HepG2 (cell line): Measurements from ENCODE around the gene LAMTOR2. TPM values are rescaled to one million over a fixed set of nuclear protein-coding genes. Genes with fewer than 3 reads are reported as not detected.

Experiments used
- AKAP8 ChIP-seq: sonication (generic); formaldehyde crosslinking; IDR thresholded peaks from 2 replicates; pipeline ENCODE4 v1.5.1; 2020; ENCODE audit warnings: mild to moderate bottlenecking, missing genetic modification reagents
- MTA3 ChIP-seq: sonication (generic); formaldehyde crosslinking; IDR thresholded peaks from 2 replicates; pipeline ENCODE4 v1.4.0; 2020; ENCODE audit warnings: missing genetic modification reagents
- NFRKB ChIP-seq: fragments of 450-650 bp; IDR thresholded peaks from 2 replicates; pipeline ENCODE4 v1.6.1; 2017
- PHF21A ChIP-seq: sonication (generic); formaldehyde crosslinking; IDR thresholded peaks from 2 replicates; pipeline ENCODE4 v1.5.0; 2020; ENCODE audit warnings: mild to moderate bottlenecking, missing genetic modification reagents
- RARG ChIP-seq: sonication (generic); formaldehyde crosslinking; IDR thresholded peaks from 2 replicates; pipeline ENCODE4 v1.4.0; 2020; ENCODE audit warnings: low read depth, mild to moderate bottlenecking, missing genetic modification reagents
- THYN1 ChIP-seq: sonication (generic); formaldehyde crosslinking; IDR thresholded peaks from 2 replicates; pipeline ENCODE4 v1.8.1; 2023; ENCODE audit warnings: low read depth, mild to moderate bottlenecking, moderate library complexity, missing genetic modification reagents, borderline replicate concordance
- TRIM24 ChIP-seq: sonication (generic); formaldehyde crosslinking; IDR thresholded peaks from 2 replicates; pipeline ENCODE4 v1.8.0; 2022; ENCODE audit warnings: mild to moderate bottlenecking, missing genetic modification reagents
- ZNF292 ChIP-seq: sonication (generic); formaldehyde crosslinking; IDR thresholded peaks from 2 replicates; pipeline ENCODE4 v1.8.1; 2022; ENCODE audit warnings: mild to moderate bottlenecking, low read depth, missing genetic modification reagents, borderline replicate concordance
- ZNF557 ChIP-seq: sonication (generic); formaldehyde crosslinking; IDR thresholded peaks from 2 replicates; pipeline ENCODE4 v1.4.0; 2020; ENCODE audit warnings: missing genetic modification reagents
- ZNF570 ChIP-seq: sonication (generic); formaldehyde crosslinking; IDR thresholded peaks from 2 replicates; pipeline ENCODE4 v1.4.0; 2020; ENCODE audit warnings: mild to moderate bottlenecking, missing genetic modification reagents, borderline replicate concordance
- ZNF891 ChIP-seq: sonication (generic); formaldehyde crosslinking; IDR thresholded peaks from 2 replicates; pipeline ENCODE4 v1.5.0; 2020; ENCODE audit warnings: mild to moderate bottlenecking, missing genetic modification reagents
- polyA plus RNA-seq, 8 experiments: library from polyadenylated mRNA; depleted of rRNA in 3 of 8; stranded (reverse) in 7 of 8; unstranded in 1 of 8; fragments of >200 nt; fragmentation: Illumina TruSeq in 4 of 8; extraction: Trizol in 4 of 8; gene quantifications; 2 replicates each; pipeline versions ENCODE4 v1.2.1 to v1.2.3, GENCODE V29; 2011 to 2016; ENCODE audit warnings: low read depth in 4 of 8, missing spikeins in 1 of 8, mixed read lengths in 1 of 8; ENCODE audit not compliant: insufficient read depth in 1 of 8
- total RNA-seq, 5 experiments: library from RNA; depleted of rRNA; stranded (reverse); fragments of >200 nt; fragmentation: Illumina TruSeq; extraction: Trizol; gene quantifications; 2 replicates each; pipeline ENCODE4 v1.2.3, GENCODE V29; 2016; ENCODE audit warnings: low read depth in 1 of 5
- TF ChIP-seq, protein P1 (sequence below): sonication (generic); formaldehyde crosslinking; IDR thresholded peaks from 2 replicates; pipeline ENCODE4 v1.4.0; 2020; ENCODE audit warnings: missing genetic modification reagents; ENCODE audit errors: not compliant biosample characterization
- TF ChIP-seq, protein P2 (sequence below): sonication (generic); formaldehyde crosslinking; IDR thresholded peaks from 2 replicates; pipeline ENCODE4 v1.9.0; 2022; ENCODE audit warnings: low read depth, missing genetic modification reagents
- TF ChIP-seq, protein P3 (sequence below): sonication (generic); formaldehyde crosslinking; IDR thresholded peaks from 2 replicates; pipeline ENCODE4 v1.8.1; 2023; ENCODE audit warnings: mild to moderate bottlenecking, missing genetic modification reagents, borderline replicate concordance
- TF ChIP-seq, protein P4 (sequence below): IDR thresholded peaks from 2 replicates; pipeline ENCODE4 v1.6.1; 2016; ENCODE audit warnings: low read depth
- TF ChIP-seq, protein P5 (sequence below): sonication (generic); formaldehyde crosslinking; IDR thresholded peaks from 2 replicates; pipeline ENCODE4 v1.4.0; 2020; ENCODE audit warnings: missing genetic modification reagents
- TF ChIP-seq, protein P6 (sequence below): IDR thresholded peaks from 2 replicates; pipeline ENCODE4 v1.4.0; 2020; ENCODE audit warnings: mild to moderate bottlenecking, missing genetic modification reagents

The LAMTOR2 gene
- total and polyA plus RNA-seq, 2 of the 13 experiments (the other 11 are each of a cell fraction or from before 2014, with no cell fraction given), result 36.5 to 66.4 TPM

DNA sequence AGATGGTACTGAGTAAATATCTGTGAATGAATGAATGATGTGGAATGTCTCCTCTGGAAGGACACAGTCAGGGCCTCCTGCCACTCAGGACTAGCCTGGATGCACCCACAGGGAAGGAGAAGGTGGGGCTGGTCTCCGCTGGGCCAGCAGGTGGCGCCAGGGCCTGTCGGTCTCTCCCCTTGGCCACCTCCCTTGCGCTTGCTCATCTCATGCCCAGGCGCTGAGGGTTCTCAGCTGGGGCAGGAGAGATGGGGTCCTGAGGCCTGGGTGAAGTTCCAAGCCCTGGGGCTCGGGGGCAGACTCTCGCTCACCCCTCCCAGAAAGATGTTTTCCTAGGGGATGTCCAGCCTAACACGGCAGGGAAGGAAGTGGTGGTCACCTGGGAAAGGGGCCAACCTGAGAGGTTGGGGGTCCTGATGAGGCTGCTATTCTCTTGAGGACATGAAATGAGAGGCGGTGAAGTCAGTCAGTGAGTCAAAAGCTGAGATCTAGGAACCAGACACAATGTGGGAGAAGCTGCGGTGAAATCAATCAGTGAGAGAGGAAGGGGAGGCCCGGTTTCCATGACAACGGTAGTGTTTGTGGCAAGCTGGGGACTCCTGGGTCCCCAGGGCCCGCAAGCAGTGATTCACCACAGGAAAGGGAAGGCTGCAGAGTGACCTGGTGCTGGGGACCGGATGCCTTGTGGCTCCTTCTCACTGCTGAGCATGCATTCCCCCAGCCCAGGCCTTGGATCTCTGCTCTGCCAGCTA lies 42.2 kb downstream of the LAMTOR2 start (continued):
- TF ChIP-seq, protein P1, sequence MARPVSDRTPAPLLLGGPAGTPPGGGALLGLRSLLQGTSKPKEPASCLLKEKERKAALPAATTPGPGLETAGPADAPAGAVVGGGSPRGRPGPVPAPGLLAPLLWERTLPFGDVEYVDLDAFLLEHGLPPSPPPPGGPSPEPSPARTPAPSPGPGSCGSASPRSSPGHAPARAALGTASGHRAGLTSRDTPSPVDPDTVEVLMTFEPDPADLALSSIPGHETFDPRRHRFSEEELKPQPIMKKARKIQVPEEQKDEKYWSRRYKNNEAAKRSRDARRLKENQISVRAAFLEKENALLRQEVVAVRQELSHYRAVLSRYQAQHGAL (CRISPR knock-in tag), result no peak
- TF ChIP-seq THYN1, result no peak
- no peak for TF ChIP-seq ZNF292 (CRISPR knock-in tag)
- TF ChIP-seq AKAP8 (CRISPR knock-in tag), result no peak
- peak; percentile 42; the same call in 1 of the 2 replicates for TF ChIP-seq ZNF891 (CRISPR knock-in tag)
- no peak for TF ChIP-seq ZNF557 (CRISPR knock-in tag)
- TF ChIP-seq, protein P2, sequence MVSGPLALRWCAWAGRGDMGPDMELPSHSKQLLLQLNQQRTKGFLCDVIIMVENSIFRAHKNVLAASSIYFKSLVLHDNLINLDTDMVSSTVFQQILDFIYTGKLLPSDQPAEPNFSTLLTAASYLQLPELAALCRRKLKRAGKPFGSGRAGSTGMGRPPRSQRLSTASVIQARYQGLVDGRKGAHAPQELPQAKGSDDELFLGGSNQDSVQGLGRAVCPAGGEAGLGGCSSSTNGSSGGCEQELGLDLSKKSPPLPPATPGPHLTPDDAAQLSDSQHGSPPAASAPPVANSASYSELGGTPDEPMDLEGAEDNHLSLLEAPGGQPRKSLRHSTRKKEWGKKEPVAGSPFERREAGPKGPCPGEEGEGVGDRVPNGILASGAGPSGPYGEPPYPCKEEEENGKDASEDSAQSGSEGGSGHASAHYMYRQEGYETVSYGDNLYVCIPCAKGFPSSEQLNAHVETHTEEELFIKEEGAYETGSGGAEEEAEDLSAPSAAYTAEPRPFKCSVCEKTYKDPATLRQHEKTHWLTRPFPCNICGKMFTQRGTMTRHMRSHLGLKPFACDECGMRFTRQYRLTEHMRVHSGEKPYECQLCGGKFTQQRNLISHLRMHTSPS (CRISPR knock-in tag), result 0 out of 2 replicates have a peak, but pooled peaks have one; percentile 48
- no peak for TF ChIP-seq TRIM24 (CRISPR knock-in tag)
- TF ChIP-seq MTA3, result no peak
- TF ChIP-seq, protein P3, sequence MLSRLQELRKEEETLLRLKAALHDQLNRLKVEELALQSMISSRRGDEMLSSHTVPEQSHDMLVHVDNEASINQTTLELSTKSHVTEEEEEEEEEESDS (CRISPR knock-in tag), result no peak
- TF ChIP-seq ZNF570, result no peak
- TF ChIP-seq, protein P4, sequence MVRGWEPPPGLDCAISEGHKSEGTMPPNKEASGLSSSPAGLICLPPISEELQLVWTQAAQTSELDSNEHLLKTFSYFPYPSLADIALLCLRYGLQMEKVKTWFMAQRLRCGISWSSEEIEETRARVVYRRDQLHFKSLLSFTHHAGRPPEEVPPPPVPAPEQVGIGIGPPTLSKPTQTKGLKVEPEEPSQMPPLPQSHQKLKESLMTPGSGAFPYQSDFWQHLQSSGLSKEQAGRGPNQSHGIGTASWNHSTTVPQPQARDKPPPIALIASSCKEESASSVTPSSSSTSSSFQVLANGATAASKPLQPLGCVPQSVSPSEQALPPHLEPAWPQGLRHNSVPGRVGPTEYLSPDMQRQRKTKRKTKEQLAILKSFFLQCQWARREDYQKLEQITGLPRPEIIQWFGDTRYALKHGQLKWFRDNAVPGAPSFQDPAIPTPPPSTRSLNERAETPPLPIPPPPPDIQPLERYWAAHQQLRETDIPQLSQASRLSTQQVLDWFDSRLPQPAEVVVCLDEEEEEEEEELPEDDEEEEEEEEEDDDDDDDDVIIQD (CRISPR knock-in tag), result peak; percentile 49; the same call in 1 of the 2 replicates
- TF ChIP-seq, protein P5, sequence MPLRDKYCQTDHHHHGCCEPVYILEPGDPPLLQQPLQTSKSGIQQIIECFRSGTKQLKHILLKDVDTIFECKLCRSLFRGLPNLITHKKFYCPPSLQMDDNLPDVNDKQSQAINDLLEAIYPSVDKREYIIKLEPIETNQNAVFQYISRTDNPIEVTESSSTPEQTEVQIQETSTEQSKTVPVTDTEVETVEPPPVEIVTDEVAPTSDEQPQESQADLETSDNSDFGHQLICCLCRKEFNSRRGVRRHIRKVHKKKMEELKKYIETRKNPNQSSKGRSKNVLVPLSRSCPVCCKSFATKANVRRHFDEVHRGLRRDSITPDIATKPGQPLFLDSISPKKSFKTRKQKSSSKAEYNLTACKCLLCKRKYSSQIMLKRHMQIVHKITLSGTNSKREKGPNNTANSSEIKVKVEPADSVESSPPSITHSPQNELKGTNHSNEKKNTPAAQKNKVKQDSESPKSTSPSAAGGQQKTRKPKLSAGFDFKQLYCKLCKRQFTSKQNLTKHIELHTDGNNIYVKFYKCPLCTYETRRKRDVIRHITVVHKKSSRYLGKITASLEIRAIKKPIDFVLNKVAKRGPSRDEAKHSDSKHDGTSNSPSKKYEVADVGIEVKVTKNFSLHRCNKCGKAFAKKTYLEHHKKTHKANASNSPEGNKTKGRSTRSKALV (CRISPR knock-in tag), result no peak
- no peak for TF ChIP-seq RARG (CRISPR knock-in tag)
- TF ChIP-seq PHF21A (CRISPR knock-in tag), result no peak
- TF ChIP-seq, protein P6, sequence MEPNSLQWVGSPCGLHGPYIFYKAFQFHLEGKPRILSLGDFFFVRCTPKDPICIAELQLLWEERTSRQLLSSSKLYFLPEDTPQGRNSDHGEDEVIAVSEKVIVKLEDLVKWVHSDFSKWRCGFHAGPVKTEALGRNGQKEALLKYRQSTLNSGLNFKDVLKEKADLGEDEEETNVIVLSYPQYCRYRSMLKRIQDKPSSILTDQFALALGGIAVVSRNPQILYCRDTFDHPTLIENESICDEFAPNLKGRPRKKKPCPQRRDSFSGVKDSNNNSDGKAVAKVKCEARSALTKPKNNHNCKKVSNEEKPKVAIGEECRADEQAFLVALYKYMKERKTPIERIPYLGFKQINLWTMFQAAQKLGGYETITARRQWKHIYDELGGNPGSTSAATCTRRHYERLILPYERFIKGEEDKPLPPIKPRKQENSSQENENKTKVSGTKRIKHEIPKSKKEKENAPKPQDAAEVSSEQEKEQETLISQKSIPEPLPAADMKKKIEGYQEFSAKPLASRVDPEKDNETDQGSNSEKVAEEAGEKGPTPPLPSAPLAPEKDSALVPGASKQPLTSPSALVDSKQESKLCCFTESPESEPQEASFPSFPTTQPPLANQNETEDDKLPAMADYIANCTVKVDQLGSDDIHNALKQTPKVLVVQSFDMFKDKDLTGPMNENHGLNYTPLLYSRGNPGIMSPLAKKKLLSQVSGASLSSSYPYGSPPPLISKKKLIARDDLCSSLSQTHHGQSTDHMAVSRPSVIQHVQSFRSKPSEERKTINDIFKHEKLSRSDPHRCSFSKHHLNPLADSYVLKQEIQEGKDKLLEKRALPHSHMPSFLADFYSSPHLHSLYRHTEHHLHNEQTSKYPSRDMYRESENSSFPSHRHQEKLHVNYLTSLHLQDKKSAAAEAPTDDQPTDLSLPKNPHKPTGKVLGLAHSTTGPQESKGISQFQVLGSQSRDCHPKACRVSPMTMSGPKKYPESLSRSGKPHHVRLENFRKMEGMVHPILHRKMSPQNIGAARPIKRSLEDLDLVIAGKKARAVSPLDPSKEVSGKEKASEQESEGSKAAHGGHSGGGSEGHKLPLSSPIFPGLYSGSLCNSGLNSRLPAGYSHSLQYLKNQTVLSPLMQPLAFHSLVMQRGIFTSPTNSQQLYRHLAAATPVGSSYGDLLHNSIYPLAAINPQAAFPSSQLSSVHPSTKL (CRISPR knock-in tag), result 0 out of 2 replicates have a peak, but pooled peaks have one; percentile 27
- TF ChIP-seq NFRKB, result no peak
